H7 (cell line): Measurements from ENCODE around the gene HDDC3. TPM values are rescaled to one million over a fixed set of nuclear protein-coding genes. Genes with fewer than 3 reads are reported as not detected.

ENCODE experiments used
- DNase-seq: peaks from one replicate; pipeline ENCODE4 v3.0.0; 2012
- H3K27me3 ChIP-seq: 2 replicates; pipeline ENCODE4 v1.6.0; 2011; ENCODE audit warnings: mild to moderate bottlenecking, low read length; ENCODE audit not compliant: control insufficient read depth, insufficient read depth
- H3K36me3 ChIP-seq: replicated peaks from 2 replicates; pipeline ENCODE4 v1.5.1; 2011; ENCODE audit warnings: low read length; ENCODE audit not compliant: control insufficient read depth, insufficient read depth
- H3K4me3 ChIP-seq: 2 replicates; pipeline ENCODE4 v1.5.1; 2011; ENCODE audit warnings: low read depth, mild to moderate bottlenecking, control low read depth, low read length, moderate library complexity; ENCODE audit not compliant: insufficient read depth
- total RNA-seq: library from RNA; depleted of rRNA; stranded (reverse); fragments of >200 nt; shearing (Covaris generic); gene quantifications from 2 replicates; pipeline ENCODE4 v1.2.3, GENCODE V29; 2014

Gene HDDC3
- total RNA-seq, 1 experiment from 2014 or later: 19.4 TPM

- no peak for DNase-seq
- Histone ChIP-seq H3K36me3 (peaks cover 38% of the 10 kb centered on the region), H3K27me3 (no peaks in the 10 kb centered on the region), H3K4me3 (no peak overlapping the region)
Observed at GRCh38 chr15:90946941-90947576, 14.7 kb upstream of the HDDC3 start.

GRCh38 chr15:90946538-90946937 lies 14.2 kb upstream of the HDDC3 start:
- Histone ChIP-seq H3K4me3 (no peak overlapping the region), H3K27me3 (no peaks in the 10 kb centered on the region), H3K36me3 (peaks cover 38% of the 10 kb centered on the region)
- DNase-seq: peak; percentile 41

- Histone ChIP-seq H3K36me3 (peaks cover 44% of the 10 kb centered on the region), H3K27me3 (no peaks in the 10 kb centered on the region), H3K4me3 (no peak overlapping the region)
- DNase-seq: no peak
Observed at GRCh38 chr15:90945091-90945490, 12.7 kb upstream of the HDDC3 start.

- peaks cover 43% of the 10 kb centered on the region for H3K36me3 ChIP-seq
Observed at GRCh38 chr15:90942354-90943120, 10.2 kb upstream of the HDDC3 start.

GRCh38 chr15:90941038-90941437 lies 8.7 kb upstream of the HDDC3 start:
- no peak overlapping the region for H3K4me3 ChIP-seq
- H3K36me3 ChIP-seq: peaks cover 42% of the 10 kb centered on the region
- no peak for DNase-seq
- H3K27me3 ChIP-seq: no peaks in the 10 kb centered on the region

More at GRCh38 chr15:90942354-90943120, 10.2 kb upstream of the HDDC3 start:
- H3K4me3 ChIP-seq: no peak overlapping the region
- H3K27me3 ChIP-seq: no peaks in the 10 kb centered on the region
- no peak for DNase-seq

- peaks cover 38% of the 10 kb centered on the region for H3K36me3 ChIP-seq
- no peak for DNase-seq
- H3K4me3 ChIP-seq: no peak overlapping the region
- no peaks in the 10 kb centered on the region for H3K27me3 ChIP-seq
Observed at GRCh38 chr15:90939756-90940155, 7.4 kb upstream of the HDDC3 start.

GRCh38 chr15:90938261-90938660 lies 5.9 kb upstream of the HDDC3 start:
- Histone ChIP-seq H3K27me3 (no peaks in the 10 kb centered on the region; the same call in 1 of the 2 replicates), H3K36me3 (peaks cover 33% of the 10 kb centered on the region), H3K4me3 (no peak overlapping the region)
- DNase-seq: no peak

- no peaks in the 10 kb centered on the region; the same call in 1 of the 2 replicates for H3K27me3 ChIP-seq
- DNase-seq: no peak
- H3K36me3 ChIP-seq: peaks cover 24% of the 10 kb centered on the region
- H3K4me3 ChIP-seq: no peak overlapping the region
Observed at GRCh38 chr15:90936823-90937222, 4.5 kb upstream of the HDDC3 start.

GRCh38 chr15:90934949-90935751 lies 2.8 kb upstream of the HDDC3 start, which contains the start of gene UNC45A:
Gene UNC45A (plus strand): TSS chr15:90935285. CDS start chr15:90935325, 40 bp downstream.
- Histone ChIP-seq H3K36me3 (peaks cover 16% of the 10 kb centered on the region), H3K4me3 (peak within 1 kb of the TSS; percentile 74), H3K27me3 (no peaks in the 10 kb centered on the region; the same call in 1 of the 2 replicates)
- peak; percentile 100 for DNase-seq

GRCh38 chr15:90934256-90934948 lies 2.1 kb upstream of the HDDC3 start:
- Histone ChIP-seq H3K36me3 (peaks cover 8% of the 10 kb centered on the region), H3K4me3 (peak overlapping the region; percentile 74), H3K27me3 (no peaks in the 10 kb centered on the region; the same call in 1 of the 2 replicates)
- DNase-seq: peak; percentile 94

GRCh38 chr15:90933301-90933700 lies 952 bp upstream of the HDDC3 start:
- H3K27me3 ChIP-seq: no peaks in the 10 kb centered on the region; the same call in 1 of the 2 replicates
- peaks cover 7% of the 10 kb centered on the region for H3K36me3 ChIP-seq
- DNase-seq: no peak
- H3K4me3 ChIP-seq: no peak overlapping the region

GRCh38 chr15:90932660-90932991 lies 277 bp upstream of the HDDC3 start:
- H3K36me3 ChIP-seq: peaks cover 4% of the 10 kb centered on the region
- H3K27me3 ChIP-seq: no peaks in the 10 kb centered on the region; the same call in 1 of the 2 replicates
- DNase-seq: no peak
- no peak overlapping the region; the same call in 1 of the 2 replicates for H3K4me3 ChIP-seq

GRCh38 chr15:90931575-90931827 lies 848 bp downstream of the HDDC3 start:
- Histone ChIP-seq H3K4me3 (peak overlapping the region; percentile 58), H3K36me3 (peaks cover 2% of the 10 kb centered on the region), H3K27me3 (no peaks in the 10 kb centered on the region; the same call in 1 of the 2 replicates)
- no peak for DNase-seq

GRCh38 chr15:90930861-90931574 lies 1.3 kb downstream of the HDDC3 start:
- Histone ChIP-seq H3K27me3 (no peaks in the 10 kb centered on the region; the same call in 1 of the 2 replicates), H3K36me3 (no peaks in the 10 kb centered on the region), H3K4me3 (no peak overlapping the region)
- DNase-seq: no peak
